ENCODE data around the gene OR2H2. TPM values are rescaled to one million over a fixed set of nuclear protein-coding genes. Genes with fewer than 3 reads are reported as not detected.

The OR2H2 gene
- total and polyA plus RNA-seq, 7 donors: not detected

- 93 to 94% methylated on average over 8 of the region's 8 CpGs for WGBS, 2 donors
- Histone ChIP-seq H3K27me3 (no peaks in the 10 kb centered on the region), H3K27ac (no peak overlapping the region), H3K4me1 (no peaks in the 10 kb centered on the region), H3K9me3 (no peaks in the 10 kb centered on the region), H3K36me3 (peaks cover 0 to 86% (median 28%) of the 10 kb centered on the region in 4 donors), H3K4me3 (no peak overlapping the region)
- TF ChIP-seq POLR2A (IDR thresholded peaks at IDR 0.05) (no peak), POLR2AphosphoS5 (IDR thresholded peaks at IDR 0.05) (no peak), EP300 (IDR thresholded peaks at IDR 0.05) (no peak), CTCF (IDR thresholded peaks at IDR 0.05) (no peak)
- DNase-seq: no peak
- intact Hi-C loops (cut with DNase I): no loop called here
These were observed 33.0 kb downstream of the OR2H2 start for GRCh38 chr6:29617782-29618554.

DNA sequence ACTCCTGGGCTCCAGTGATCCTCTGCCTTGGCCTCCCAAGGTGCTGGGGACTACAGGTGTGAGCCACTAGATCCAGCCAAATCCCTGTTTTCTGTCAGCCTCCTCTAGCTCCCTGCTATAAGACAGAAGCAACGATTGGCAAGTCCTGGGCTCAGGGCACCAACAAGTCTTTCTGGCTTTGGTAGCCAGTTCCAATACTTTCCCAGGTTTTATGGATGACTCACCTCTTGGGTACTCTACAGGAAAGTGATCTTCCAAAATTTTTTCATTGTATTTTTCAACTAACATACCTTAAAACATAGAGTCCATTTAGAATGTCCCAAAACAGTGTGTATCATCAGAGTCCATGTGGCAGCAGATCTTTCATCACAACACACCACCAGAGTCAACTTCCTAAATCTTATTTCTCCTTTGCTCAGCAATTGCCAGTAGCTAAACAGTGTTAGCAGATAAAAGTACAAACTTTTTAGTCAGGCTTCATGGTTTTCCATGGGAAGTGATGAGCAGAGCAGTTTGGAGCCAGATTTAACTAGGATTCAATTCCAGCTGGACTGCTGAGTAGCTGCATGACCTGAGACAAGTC is 34.7 kb downstream of the OR2H2 start:
- H3K4me1 ChIP-seq: no peaks in the 10 kb centered on the region
- no peak overlapping the region for H3K27ac ChIP-seq
- H3K27me3 ChIP-seq: no peaks in the 10 kb centered on the region
- DNase-seq: no peak
- no peaks in the 10 kb centered on the region for H3K9me3 ChIP-seq
- peaks cover 0 to 81% (median 21%) of the 10 kb centered on the region in 4 donors for H3K36me3 ChIP-seq
- WGBS, 2 donors: 83 to 89% methylated on average over 1 of the region's 1 CpG
- intact Hi-C loops (cut with DNase I): loop anchor here (10.0 kb wide), 1 partner anchor 445 kb away; the partner anchor contains the start of genes POLR1H and PPP1R11
- TF ChIP-seq POLR2AphosphoS5 (IDR thresholded peaks at IDR 0.05) (no peak), POLR2A (IDR thresholded peaks at IDR 0.05) (no peak), EP300 (IDR thresholded peaks at IDR 0.05) (no peak), CTCF (IDR thresholded peaks at IDR 0.05) (no peak)
- no peak overlapping the region for H3K4me3 ChIP-seq

GRCh38 chr6:29620630-29621029 is 35.7 kb downstream of the OR2H2 start:
- 75 to 85% methylated on average over 4 of the region's 4 CpGs for WGBS, 2 donors

DNA sequence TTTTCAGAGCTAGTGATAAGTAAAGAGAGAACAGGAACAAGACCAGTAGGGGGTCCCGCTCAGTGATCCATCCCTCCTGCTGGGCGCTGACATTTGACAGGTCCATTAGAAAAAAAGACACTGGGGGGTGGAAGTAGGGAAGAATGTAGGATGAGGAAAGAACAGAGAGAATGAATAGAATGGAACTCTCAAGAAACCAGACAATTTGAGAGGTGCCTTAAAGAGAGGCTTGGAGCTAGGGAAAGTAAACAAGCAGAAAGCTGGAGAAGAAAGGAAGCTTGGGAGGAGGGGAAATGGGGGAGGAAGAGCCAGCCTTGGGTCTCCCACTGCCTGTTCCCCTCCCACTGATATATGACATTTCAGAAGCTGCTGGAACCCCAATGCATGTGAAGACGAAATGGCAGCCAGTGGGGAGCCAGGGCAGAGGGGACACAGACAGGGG is 39.6 kb downstream of the OR2H2 start:
- peaks cover 0 to 23% (median 19%) of the 10 kb centered on the region in 4 donors for H3K4me1 ChIP-seq
- WGBS, 2 donors: 83 to 89% methylated on average over 3 of the region's 3 CpGs
- intact Hi-C loops (cut with DNase I): loop anchor here (10.0 kb wide), 1 partner anchor 440 kb away; the partner anchor contains the start of genes POLR1H and PPP1R11
- no peaks in the 10 kb centered on the region for H3K9me3 ChIP-seq
- peaks cover 0 to 45% (median 9%) of the 10 kb centered on the region in 4 donors for H3K36me3 ChIP-seq
- no peak for TF ChIP-seq CTCF (IDR thresholded peaks at IDR 0.05)
- TF ChIP-seq EP300 (IDR thresholded peaks at IDR 0.05): no peak
- no peak for TF ChIP-seq POLR2A (IDR thresholded peaks at IDR 0.05)
- no peak for TF ChIP-seq POLR2AphosphoS5 (IDR thresholded peaks at IDR 0.05)
- H3K27me3 ChIP-seq: no peaks in the 10 kb centered on the region
- no peak overlapping the region for H3K27ac ChIP-seq
- no peak overlapping the region for H3K4me3 ChIP-seq
- DNase-seq: no peak

More at GRCh38 chr6:29620630-29621029, 35.7 kb downstream of the OR2H2 start:
- Histone ChIP-seq H3K4me1 (no peaks in the 10 kb centered on the region), H3K9me3 (no peaks in the 10 kb centered on the region), H3K4me3 (no peak overlapping the region), H3K36me3 (peaks cover 0 to 78% (median 21%) of the 10 kb centered on the region in 4 donors), H3K27ac (no peak overlapping the region), H3K27me3 (no peaks in the 10 kb centered on the region)
- intact Hi-C loops (cut with DNase I): loop anchor here (10.0 kb wide), 1 partner anchor 444 kb away; the partner anchor contains the start of genes POLR1H and PPP1R11
- DNase-seq: no peak
- TF ChIP-seq EP300 (IDR thresholded peaks at IDR 0.05) (no peak), CTCF (IDR thresholded peaks at IDR 0.05) (no peak), POLR2A (IDR thresholded peaks at IDR 0.05) (no peak), POLR2AphosphoS5 (IDR thresholded peaks at IDR 0.05) (no peak)
